Inferior parietal cortex (tissue), 1 donor: ENCODE measurements around the gene TTLL6.
"Not testable (repeated sequence)": the region's sequence is repeated elsewhere in the genome, so short reads cannot be mapped to it uniquely, and the experiment has no call there.

Source experiments
- DNase-seq: peaks from one replicate; pipeline ENCODE4 v3.0.0-alpha.2; 2016; ENCODE audit errors: extremely low spot score

TTLL6 gene

DNA sequence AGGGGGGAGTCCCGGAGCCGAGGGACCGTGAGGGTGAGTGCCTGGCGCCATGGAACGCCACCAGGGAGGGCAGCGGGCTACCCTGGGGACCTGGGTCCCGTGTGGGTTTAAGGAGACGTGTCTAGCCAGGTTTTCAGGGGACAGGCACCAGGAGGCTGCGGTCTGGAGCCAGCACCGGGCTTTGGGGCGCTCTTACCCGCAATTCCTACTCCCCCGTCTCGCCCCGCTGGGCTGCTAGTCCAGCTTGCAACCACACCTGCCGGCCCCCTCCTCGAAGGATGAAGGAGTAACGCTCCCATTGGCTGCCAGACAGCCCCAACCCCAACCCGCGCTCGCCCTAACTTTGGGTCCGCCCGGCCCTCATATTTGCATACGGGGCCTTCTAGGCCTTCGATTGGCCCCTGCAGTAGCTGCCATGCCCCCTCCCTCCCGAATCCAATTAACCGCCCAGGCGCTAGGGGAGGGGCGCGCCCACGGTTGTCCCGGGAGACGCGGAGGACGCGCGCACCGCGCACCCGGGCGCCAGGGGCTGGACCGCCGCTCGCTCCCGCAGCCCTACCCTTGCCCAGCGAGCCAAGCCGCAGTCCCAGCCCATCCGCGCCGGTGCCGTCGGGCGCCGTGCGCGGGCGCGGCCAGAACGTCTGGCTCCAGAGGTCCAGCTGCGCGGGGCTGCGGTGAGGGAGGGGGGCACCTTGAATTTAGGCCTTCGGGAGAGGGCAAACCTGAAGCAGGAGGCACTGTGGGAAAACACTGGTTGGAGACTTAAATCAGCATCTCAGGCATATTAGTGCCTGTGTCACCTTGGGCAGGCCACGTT lies at the start of gene TTLL6:
TSS of gene TTLL6 (minus strand) at position 456 of the 817 bp plus-strand sequence. CDS start at position 299, 157 bp downstream.
- DNase-seq, result peak; percentile 48

DNA sequence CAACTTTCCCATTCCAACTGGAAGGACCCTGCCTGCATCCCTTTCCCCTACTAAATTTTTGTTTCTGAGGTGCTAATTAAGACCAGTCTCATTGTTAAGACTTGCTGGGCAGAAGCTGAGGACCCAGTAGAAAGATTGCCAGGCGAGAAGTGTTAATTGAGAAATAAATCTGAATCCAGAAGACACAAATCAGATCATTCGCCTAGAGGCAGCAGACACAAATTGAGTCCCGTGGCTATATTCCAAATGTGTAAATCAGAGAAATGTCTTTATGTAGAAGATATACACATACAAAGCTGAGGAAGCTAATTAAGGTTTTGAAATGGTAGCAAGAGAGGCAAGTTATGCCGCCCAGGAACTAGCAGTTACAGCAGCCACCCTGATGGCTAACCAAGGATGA lies 43.4 kb upstream of the TTLL6 start:
- DNase-seq, result no peak

DNA sequence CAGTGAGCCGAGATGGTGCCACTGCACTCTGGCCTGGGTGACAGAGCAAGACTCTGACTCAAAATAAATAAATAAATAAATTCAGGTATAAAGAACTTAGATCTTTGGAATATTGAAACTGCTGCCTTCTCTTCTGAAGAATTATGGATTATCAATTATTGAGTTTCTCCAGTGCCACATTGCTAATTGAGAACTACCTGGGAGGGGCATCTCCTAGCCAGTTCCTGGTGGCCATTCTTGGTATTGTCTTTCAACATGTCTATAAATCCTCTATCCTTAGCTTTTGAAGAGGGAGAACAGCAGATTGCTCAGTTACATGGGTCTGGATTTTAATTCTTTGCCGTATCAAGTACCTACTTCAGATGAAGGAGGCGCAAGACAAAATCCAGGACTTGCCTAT lies 43.0 kb upstream of the TTLL6 start:
- DNase-seq, result no peak

DNA sequence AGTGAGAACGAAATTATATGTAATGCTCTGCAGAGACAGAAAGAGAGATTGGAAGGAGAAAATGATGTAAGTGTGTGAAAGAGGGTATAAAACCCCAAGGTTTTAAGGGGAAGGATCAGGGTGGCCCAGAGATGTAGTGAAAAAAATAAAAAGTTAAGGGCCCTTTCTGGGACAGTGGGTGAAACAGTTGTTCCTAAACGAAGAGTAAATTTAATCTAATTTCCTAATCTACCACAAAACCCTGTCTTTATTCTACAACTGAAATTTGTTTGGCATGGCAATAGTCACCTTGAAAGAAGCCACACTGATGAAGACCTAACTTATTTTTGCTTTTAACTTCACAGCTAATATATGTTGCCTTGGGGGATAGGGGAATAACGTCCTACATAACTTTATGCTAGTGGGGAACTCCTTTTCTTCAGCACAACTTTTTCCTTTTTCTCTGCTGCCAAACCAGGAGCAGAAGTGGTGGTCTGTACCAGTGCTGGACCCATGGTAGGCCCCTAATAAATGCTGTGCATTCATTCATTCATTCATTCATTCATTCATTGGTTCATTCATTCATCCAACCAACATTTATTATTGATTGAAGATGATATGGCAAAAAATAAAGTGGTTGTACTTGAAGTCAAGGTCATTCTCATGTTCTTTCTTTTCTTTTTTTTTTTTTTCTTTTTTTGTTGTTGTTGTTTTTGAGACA lies 39.2 kb upstream of the TTLL6 start:
- DNase-seq, result no peak

DNA sequence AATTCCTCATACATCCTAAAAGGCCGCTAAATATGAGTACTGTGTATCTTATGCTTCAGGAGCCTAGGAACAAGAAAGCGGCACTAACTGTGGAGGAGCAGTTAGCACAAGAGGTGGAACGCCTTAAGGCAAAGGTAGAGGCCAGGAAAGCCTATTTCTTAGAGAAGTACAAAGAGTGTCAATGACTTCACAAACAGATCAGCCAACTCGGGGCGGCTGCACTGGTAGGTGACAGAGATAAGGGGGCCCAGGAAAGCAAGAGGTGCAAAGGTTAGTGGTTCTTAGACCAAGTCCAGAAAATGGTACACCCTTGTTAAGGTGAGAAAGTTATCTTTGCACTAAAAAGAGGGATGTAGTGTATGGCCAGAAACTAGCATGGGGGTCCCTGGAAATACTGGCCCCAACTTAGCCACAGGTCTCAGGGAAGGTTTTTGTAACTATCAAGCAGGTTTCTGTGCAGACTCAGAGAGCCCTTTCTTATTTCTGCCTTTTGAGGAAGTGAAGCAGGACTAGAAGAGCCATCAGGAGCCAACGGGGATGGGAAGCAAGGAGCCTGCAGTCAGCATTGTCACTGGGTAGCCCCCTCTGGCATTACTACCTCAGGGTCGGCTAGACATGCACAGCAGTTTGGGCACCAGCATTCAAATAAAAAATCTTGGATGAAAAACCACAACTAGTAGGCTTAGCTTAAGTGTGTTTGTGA lies 37.9 kb upstream of the TTLL6 start:
- DNase-seq, result no peak

DNA sequence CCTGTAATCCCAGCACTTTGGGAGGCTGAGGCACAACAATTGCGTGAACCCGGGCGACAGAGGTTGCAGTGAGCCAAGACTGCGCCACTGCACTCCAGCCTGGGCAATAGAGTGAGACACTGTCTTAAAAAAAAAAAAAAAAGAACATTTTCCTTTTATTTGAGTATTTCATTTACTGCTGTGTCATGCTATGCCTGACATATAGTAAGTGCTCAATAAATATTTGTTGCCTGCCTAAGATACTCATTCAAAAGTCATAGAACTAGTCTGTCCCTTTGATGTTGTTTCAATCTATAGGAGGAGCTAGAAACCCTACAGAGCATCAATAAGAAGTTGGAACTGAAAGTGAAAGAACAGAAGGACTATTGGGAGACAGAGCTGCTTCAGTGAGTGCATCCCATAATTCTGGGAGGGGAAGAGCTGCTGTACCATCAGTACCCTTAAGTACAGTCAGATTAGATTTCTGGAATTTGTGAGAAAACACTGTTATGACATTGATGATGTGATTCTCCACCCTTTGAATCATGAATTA lies 33.8 kb upstream of the TTLL6 start:
- DNase-seq, result no peak

DNA sequence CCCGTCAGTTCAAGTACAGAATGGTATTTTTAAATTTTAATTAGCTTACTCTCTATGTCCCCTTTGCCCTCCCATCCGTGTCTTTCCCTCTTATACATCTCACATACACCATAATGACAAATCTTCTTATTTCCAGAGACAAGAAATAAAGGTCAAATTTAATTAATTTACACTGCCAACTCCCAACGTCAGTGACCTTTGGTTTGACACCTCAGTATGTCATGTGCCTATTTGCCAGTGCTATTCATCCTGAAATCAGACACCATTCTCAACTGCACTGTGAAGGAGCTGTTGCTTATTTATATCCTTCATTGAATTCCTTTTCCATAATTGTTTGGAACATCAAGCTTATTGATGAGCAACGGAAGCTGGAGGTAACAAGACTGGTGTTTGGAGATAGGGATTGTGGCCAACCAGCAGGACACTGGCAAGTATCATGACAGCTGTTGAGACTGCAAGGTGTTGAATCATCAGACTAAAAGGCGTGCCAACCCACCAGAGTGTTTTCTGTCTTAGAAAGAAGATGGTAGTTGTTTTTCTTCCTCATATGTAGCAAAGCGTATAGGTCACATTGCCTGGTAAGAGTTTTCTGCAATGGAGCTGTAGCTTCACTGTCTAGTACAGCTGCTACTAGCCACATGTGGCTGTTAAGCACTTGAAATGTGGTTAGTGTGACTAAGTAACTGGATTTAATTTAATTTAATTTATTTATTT lies 26.3 kb upstream of the TTLL6 start:
- peak; percentile 24 for DNase-seq

DNA sequence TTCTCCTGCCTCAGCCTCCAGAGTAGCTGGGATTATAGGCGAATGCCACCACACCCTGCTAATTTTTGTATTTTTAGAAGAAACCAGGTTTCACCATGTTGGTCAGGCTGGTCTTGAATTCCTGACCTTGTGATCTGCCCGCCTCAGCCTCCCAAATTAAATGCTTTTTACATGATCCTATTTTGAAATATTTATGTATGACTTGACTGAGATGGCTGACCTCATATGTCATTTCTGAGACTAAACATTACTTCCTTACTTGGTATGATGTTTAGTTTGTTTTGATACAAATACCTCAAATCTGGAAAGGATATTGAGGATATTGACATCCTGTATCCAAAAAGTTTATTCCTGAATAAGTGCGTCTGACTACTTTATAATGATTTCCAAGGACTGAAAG lies 25.7 kb upstream of the TTLL6 start:
- no peak for DNase-seq

DNA sequence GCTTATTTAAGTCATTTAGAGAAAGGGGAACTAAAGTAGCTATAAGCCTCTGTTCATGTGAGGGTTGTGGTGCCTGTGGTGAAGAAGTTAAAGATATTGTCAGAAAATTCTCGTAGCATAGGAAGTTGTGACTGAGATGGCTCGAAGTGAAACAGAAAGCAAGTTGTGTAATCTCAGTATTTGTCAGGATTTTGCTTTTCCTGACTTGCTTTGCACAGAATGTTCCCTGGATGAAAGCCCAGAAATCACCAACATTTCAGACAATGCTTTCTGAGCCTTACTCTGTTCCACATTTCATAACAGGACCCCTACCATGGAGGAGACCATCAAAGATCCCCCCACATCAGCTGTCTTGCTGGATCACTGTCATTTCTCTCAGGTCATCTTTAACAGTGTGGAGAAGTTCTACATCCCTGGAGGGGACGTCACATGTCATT lies 24.4 kb upstream of the TTLL6 start:
- peak; percentile 82 for DNase-seq

DNA sequence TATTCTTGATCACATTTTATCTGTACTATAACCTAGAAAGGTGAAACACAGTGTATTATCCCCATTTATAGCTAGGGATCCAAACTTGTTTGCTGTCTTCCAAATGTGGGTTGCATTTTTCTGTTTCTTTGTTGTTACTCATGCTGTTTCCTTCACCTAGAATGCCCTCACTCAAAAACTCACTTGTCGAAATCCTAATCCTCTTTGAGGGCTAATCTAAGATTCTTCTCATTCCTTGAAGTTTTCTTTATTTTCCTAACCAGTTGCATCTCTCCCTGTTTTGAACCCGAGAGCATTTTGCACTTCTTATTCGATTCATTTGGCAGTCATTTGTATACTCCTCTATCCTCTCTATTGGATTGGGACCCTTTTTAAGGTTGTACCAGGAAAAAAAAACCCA lies 23.4 kb upstream of the TTLL6 start:
- DNase-seq, result no peak

DNA sequence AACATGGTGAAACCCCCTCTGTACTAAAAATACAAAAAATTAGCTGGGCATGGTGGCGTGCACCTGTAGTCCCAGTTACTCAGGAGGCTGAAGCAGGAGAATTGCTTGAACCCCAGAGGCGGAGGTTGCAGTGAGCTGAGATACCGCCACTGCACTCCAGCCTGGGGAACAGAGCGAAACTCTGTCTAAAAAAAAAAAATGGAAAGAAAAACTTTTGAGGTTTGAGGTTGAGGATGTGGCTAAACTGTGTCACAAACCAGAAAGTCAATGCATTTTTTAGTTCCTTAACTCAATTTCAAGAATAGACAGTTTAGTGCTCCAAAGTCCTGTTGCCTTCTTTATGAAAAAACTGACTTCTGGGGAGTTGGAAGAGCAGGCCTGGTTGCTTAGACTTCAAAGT lies 20.4 kb upstream of the TTLL6 start:
- DNase-seq, result not testable (repeated sequence)

DNA sequence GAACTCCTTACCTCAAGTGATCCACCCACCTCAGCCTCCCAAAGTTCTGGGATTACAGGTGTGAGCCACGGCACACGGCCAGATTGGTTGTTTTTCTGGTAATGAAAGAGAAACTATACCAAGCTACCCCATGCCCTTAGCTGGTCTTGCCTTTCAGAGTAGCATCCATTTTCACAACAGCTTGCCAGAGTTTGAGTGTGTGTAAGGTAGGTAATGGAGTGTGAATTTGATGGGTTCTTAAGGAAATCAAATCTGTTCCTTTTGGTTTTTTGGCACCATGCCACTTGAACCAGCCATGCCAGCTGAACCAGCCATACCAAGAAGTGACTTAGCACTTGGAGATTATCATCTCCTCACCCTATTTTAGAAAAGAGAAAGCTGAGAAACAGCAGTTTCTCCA lies 18.9 kb upstream of the TTLL6 start:
- DNase-seq, result no peak

DNA sequence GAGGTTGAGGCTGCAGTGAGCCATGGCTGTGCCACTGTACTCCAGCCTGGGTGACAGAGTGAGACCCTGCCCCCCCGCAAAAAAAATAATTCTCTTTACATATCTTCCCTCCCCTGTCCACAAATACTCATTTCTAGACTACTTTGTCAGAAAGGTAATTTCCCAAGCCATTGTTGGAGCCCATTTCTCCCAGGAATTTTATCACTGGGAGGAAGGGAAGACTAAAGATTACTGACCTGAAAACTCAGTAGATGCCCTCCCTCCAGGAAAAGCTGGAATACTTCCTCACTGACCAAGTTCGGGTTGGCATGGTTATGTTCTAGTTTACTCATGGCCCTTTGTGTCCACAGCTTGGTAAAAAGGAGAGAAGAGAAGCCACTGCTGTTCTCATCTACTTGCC lies 17.9 kb upstream of the TTLL6 start:
- DNase-seq, result no peak

DNA sequence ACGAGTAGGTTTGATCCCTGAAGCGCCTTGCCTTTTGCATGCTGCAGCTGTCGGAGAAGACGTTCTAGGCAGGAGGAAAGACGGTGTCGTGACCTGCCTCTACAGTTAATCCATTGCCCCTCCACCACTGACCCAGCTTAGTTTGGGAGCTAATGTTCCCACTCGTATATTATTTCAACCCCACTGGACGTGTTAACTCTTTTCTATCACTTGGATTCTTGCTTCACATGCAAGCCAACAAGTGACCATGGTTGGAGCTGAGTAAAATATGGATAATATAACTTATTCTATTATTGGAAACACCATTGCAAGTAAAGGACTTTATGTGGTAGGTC lies 14.5 kb upstream of the TTLL6 start:
- no peak for DNase-seq

DNA sequence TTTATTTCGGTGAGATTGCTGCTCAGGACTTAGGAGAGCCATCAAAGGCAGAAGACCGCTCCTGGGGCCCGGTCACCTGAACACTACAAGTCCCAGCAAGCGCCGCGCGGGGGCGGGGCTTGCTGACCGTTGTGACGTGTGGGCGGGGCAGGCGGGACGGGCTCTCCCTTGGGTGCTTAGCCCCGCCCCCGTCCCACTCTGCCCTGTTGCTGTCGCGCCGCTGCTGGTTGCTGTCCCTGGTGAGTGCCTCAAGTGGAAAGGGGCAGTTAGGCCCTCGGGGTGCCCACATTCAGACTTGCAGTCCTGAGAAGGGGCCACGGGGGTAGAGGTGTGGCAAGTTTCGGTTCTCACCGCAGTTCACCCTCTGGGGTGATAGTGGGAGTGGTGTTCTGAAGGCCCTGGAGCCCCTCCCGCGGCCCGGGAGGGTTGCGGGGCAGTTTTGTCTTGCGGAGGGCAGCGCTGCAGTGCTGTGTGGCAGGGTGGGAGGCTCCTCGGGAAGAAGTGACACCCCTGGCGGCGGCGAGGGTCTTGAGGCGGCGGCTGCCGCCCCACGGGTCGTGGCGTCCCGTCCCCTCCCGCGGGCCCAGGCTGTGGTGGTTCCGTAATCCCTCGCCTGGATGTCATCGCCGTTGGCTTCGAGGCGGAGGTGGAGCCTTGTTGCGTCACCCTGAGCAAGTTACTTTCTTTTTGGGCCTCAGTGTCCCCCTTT lies 14.0 kb upstream of the TTLL6 start, which contains the start of gene CALCOCO2:
TSS of gene CALCOCO2 (plus strand) at position 196 of the 709 bp plus-strand sequence. CDS start 10,673 bp downstream, outside the sequence.
- peak; percentile 91 for DNase-seq

DNA sequence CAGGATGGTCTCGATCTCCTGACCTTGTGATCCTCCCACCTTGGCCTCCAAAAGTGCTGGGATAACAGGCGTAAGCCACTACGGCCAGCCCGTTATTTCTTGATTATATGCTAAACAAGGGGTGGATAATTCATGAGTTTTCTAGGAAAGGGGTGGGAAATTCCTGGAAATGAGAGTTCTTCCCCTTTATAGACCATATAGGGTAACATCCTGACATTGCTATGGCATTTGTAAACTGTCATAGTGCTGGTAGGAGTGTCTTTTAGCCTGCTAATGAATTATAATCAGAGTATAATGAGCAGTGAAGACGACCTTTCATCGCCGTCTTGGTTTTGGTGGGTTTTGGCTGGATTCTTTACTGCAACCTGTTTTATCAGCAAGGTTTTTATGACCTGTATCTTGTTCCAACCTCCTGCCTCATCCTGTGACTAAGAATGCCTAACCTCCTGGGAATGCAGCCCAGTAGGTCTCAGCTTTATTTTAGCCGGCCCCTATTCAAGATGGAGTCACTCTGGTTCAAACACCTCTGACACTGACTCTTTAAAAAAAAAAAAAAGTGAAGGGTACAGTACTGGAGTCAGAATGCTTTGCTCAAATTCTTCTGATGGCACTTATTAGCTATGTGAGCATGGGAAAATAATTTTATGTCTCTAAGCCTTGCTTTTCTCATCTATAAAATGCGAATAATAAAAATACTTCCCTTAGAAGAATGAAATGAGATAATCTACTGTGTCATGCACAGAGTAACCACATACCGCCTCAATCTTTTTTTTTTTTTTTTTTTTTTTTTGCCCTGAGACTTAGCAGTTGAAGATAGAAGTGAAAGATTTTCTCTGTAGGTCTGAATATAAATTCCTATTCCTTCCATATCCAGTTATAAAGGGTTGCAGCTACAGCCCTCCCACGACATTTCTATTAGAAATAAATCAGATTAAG lies 8.7 kb upstream of the TTLL6 start:
- DNase-seq, result no peak

DNA sequence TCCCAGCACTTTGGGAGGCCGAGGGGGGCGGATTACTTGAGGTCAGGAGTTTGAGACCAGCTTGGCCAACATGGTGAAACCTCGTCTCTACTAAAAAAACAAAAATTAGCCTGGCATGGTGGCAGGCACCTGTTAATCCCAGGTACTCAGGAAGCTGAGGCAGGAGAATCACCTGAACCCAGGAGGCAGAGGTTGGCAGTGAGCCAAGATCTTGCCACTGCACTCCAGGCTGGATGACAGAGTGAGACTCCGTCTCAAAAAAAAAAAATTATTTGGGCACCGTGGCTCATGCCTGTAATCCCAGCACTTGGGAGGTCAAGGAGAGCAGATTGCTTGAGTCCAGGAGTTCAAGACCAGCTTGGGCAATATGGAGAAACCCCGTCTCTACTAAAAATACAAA lies 3.9 kb upstream of the TTLL6 start:
- DNase-seq, result not testable (repeated sequence)

DNA sequence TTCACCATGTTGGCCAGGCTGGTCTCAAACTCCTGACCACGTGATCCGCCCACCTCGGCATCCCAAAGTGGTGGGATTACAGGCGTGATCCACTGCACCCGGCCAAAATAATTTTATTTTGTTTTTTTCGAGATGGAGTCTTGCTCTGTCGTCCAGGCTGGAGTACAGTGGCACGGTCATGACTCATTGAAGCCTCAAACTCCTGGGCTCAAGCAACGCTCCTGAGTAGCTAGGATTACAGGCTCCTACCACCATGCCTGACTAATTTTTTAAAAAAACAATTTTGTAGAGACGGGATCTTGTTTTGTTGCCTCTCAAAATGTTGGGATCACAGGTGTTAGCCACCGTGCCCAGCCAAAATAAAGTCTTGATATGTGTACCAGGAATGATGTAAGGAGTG lies 2.4 kb upstream of the TTLL6 start:
- DNase-seq, result no peak

DNA sequence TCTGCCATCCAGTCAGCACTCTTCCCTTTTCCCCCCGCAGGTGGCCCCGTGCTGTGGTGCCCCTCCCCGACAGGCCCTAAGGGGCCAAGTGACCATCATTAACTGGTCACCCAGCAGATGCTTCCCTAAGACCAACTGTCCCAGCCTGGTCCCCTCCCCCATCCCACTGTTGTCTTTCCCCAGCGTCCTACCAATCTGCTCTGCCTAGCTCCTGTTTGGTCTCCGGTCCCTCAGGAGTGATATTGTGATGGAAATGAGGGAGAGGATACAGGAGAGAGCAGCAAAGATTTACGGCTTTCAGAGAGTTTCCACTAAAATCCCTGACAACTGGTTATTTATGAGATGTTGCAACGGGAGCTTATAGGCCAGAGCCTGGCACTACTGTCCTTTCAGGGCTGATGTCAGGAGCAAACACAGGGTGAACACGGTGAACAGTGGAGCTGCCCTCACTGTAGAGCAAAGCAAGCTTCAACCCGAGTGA lies 1.4 kb upstream of the TTLL6 start:
- DNase-seq, result no peak

DNA sequence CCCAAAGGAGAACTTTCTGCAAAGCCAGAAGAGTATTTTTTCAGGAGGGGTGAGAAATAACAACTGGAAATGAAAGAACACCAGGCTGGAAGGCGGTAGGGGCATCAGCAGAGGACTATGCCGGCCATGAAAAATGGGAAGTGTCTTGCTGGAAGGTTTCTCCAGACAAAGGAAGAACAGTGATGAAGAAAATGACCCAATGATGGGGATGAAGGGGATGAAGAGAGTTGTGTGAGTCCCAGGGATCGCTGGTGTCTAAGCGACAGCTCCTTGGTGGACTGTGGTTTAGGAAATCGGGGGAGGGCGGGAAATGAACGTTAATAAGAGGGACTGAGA lies 623 bp downstream of the TTLL6 start:
- no peak for DNase-seq
